ENCODE data around the gene TAAR2. TPM values are rescaled to one million over a fixed set of nuclear protein-coding genes. Genes with fewer than 3 reads are reported as not detected.
"Not testable (repeated sequence)": the region's sequence is repeated elsewhere in the genome, so short reads cannot be mapped to it uniquely, and the experiment has no call there.

Gene TAAR2
- total and polyA plus RNA-seq, 2 experiments from 2014 or later = not detected

DNA sequence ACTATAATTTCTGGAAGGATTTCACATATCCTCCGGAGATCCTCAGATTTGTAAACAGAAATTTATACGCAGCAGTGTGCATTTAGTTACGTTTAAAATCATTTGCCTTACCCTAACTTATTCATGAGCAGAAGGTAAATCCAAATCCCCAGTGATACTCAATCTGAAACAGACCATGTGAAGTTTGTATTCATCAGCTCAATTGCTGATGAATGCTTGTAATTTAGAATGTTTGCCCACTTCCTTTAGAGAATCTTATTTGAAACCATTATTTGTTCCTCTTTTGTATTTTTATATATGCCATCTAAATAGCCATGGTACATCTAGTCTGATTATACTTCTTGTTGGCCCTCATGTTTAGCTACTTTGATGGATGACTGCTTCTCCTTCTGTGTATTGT lies 19.5 kb upstream of the TAAR2 start:
- H3F3A ChIP-seq (ENCODE audit: insufficient read depth) = no peaks in the 10 kb centered on the region

DNA sequence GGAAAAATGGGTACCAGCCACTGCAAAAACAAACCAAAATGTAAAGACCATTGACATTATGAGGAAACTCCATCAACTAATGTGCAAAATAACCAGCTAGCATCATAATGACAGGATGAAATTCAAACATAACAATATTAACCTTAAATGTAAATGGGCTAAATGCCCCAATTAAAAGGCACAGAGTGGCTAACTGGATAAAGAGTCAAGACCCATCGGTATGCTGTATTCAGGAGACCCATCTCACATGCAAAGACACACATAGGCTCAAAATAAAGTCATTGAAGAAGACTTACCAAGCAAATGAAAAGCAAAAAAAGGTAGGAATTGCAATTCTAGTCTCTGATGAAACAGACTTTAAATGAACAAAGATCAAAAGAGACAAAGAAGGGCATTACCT lies 13.1 kb upstream of the TAAR2 start:
- DNase-seq; H3K9ac ChIP-seq; H3K9me3 ChIP-seq (ENCODE audit: low read depth); H3K36me3 ChIP-seq (ENCODE audit: low read depth); H3K79me2 ChIP-seq (ENCODE audit: insufficient read depth); H3K4me3 ChIP-seq; H2AFZ ChIP-seq; H3F3A ChIP-seq (ENCODE audit: insufficient read depth); H3K4me1 ChIP-seq (ENCODE audit: insufficient read depth); H3K27ac ChIP-seq; H3K9me2 ChIP-seq (ENCODE audit: insufficient read depth); H3K4me2 ChIP-seq (ENCODE audit: unreplicated experiment); H4K20me1 ChIP-seq (ENCODE audit: insufficient read depth); in situ Hi-C loops (cut with MboI): not testable (repeated sequence)
- WGBS, 2 experiments (ENCODE audit: low coverage in 1 of 2, low lambda C conversion rate in 2 of 2, missing lambda C conversion rate in 2 of 2) = 28 to 33% methylated on average over 1 of the region's 1 CpG
- peaks cover 18% of the 10 kb centered on the region for H3K27me3 ChIP-seq (replicated peaks; ENCODE audit: insufficient read depth)

More for the DNA sequence above, 19.5 kb upstream of the TAAR2 start:
- no peaks in the 10 kb centered on the region for H3K4me1 ChIP-seq (ENCODE audit: insufficient read depth)
- no peak overlapping the region for H3K27ac ChIP-seq
- 43 to 47% methylated on average over 3 of the region's 3 CpGs for WGBS, 2 experiments (ENCODE audit: low coverage in 1 of 2, low lambda C conversion rate in 2 of 2, missing lambda C conversion rate in 2 of 2)
- no peaks in the 10 kb centered on the region for H3K79me2 ChIP-seq (ENCODE audit: insufficient read depth)
- no peak for TF ChIP-seq EZH2 (IDR thresholded peaks at IDR 0.05; ENCODE audit: insufficient read depth, poor library complexity, severe bottlenecking)
- TF ChIP-seq EZH2phosphoT487 (IDR thresholded peaks at IDR 0.05; ENCODE audit: insufficient read depth, low read depth) = no peak
- H4K20me1 ChIP-seq (ENCODE audit: insufficient read depth) = no peaks in the 10 kb centered on the region
- no peak overlapping the region for H3K4me2 ChIP-seq (ENCODE audit: unreplicated experiment)
- H3K36me3 ChIP-seq (ENCODE audit: low read depth) = no peaks in the 10 kb centered on the region
- no peak overlapping the region for H3K4me3 ChIP-seq
- no peaks in the 10 kb centered on the region for H3K9me2 ChIP-seq (ENCODE audit: insufficient read depth)
- no peak overlapping the region for H3K9ac ChIP-seq
- in situ Hi-C loops (cut with MboI) = no loop called here
- peaks cover 13% of the 10 kb centered on the region for H3K27me3 ChIP-seq (replicated peaks; ENCODE audit: insufficient read depth)
- no peak for DNase-seq
- no peak overlapping the region for H2AFZ ChIP-seq
- H3K9me3 ChIP-seq (ENCODE audit: low read depth) = no peaks in the 10 kb centered on the region

DNA sequence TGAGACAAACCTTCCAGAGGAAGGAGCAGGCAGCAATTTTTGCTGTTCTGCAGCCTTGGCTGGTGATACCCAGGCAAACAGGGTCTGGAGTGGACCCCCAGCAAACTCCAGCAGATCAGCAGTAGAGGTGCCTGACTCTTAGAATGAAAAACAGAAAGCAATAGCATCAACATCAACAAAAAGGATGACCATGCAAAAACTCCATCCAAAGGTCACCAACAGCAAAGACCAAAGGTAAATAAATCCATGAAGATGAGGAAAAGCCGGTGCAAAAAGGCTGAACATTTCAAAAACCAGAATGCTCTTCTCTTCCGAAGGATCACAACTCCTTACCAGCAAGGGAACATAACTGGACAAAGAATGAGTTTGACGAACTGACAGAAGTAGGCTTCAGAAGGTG lies 11.8 kb upstream of the TAAR2 start:
- H3K9me2 ChIP-seq (ENCODE audit: insufficient read depth); DNase-seq; H3F3A ChIP-seq (ENCODE audit: insufficient read depth); H2AFZ ChIP-seq; H3K36me3 ChIP-seq (ENCODE audit: low read depth); H3K79me2 ChIP-seq (ENCODE audit: insufficient read depth); H3K4me1 ChIP-seq (ENCODE audit: insufficient read depth); H3K4me3 ChIP-seq; H3K9ac ChIP-seq; in situ Hi-C loops (cut with MboI); H3K4me2 ChIP-seq (ENCODE audit: unreplicated experiment); H4K20me1 ChIP-seq (ENCODE audit: insufficient read depth); H3K27ac ChIP-seq; H3K9me3 ChIP-seq (ENCODE audit: low read depth): not testable (repeated sequence)
- 45 to 52% methylated on average over 3 of the region's 3 CpGs for WGBS, 2 experiments (ENCODE audit: low coverage in 1 of 2, low lambda C conversion rate in 2 of 2, missing lambda C conversion rate in 2 of 2)
- H3K27me3 ChIP-seq (replicated peaks; ENCODE audit: insufficient read depth) = peaks cover 28% of the 10 kb centered on the region; the same call in 1 of the 2 replicates

DNA sequence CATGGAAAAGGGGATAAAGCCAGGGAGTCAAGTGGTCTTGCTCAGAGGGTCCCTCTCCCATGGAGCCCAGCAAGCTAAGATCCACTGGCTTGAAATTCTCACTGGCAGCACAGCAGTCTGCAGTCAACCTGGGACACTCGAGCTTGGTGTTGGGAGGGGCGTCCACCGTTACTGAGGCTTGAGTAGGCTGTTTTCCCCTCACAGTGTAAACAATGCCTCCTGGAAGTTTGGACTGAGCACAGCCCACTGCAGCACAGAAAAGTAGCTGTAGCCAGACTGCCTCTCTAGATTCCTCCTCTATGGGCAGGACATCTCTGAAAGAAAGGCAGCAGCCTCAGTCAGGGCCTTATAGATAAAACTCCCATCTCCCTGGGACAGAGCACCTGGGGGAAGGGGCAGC lies 11.2 kb upstream of the TAAR2 start:
- in situ Hi-C loops (cut with MboI); H2AFZ ChIP-seq; DNase-seq; H3K36me3 ChIP-seq (ENCODE audit: low read depth); H3K9ac ChIP-seq; H3F3A ChIP-seq (ENCODE audit: insufficient read depth); H3K9me2 ChIP-seq (ENCODE audit: insufficient read depth); H3K4me3 ChIP-seq; H3K4me1 ChIP-seq (ENCODE audit: insufficient read depth); H3K79me2 ChIP-seq (ENCODE audit: insufficient read depth); H4K20me1 ChIP-seq (ENCODE audit: insufficient read depth); H3K4me2 ChIP-seq (ENCODE audit: unreplicated experiment); H3K9me3 ChIP-seq (ENCODE audit: low read depth); H3K27ac ChIP-seq: not testable (repeated sequence)
- H3K27me3 ChIP-seq (replicated peaks; ENCODE audit: insufficient read depth) = peaks cover 34% of the 10 kb centered on the region; the same call in 1 of the 2 replicates
- 0 to 19% methylated on average over 3 of the region's 3 CpGs for WGBS, 2 experiments (ENCODE audit: low coverage in 1 of 2, low lambda C conversion rate in 2 of 2, missing lambda C conversion rate in 2 of 2)

DNA sequence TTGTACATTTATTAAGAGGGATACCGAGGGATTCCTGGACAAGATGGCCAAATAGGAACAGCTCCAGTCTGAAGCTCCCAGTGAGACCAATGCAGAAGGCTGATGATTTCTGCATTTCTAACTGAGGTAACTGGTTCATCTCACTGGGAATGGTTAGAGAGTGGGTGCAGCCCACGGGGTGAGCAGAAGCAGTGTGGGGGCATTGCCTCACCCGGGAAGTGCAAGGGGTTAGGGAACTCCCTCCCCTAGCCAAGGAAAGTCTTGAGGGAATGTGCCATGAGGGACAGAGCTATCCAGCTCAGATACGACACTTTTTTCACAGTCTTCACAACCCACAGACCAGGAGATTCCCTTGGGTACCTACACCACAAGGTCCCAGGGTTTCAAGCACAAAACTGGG lies 10.7 kb upstream of the TAAR2 start:
- H2AFZ ChIP-seq = no peak overlapping the region
- H3K27me3 ChIP-seq (replicated peaks; ENCODE audit: insufficient read depth) = peaks cover 34% of the 10 kb centered on the region; the same call in 1 of the 2 replicates
- H3K27ac ChIP-seq = no peak overlapping the region
- no peak for DNase-seq
- H3K4me1 ChIP-seq (ENCODE audit: insufficient read depth) = no peaks in the 10 kb centered on the region
- no peaks in the 10 kb centered on the region for H3K9me3 ChIP-seq (ENCODE audit: low read depth)
- no peak overlapping the region for H3K4me2 ChIP-seq (ENCODE audit: unreplicated experiment)
- in situ Hi-C loops (cut with MboI) = no loop called here
- no peaks in the 10 kb centered on the region for H3F3A ChIP-seq (ENCODE audit: insufficient read depth)
- no peaks in the 10 kb centered on the region for H3K79me2 ChIP-seq (ENCODE audit: insufficient read depth)
- H3K4me3 ChIP-seq = no peak overlapping the region
- no peaks in the 10 kb centered on the region for H3K9me2 ChIP-seq (ENCODE audit: insufficient read depth)
- H4K20me1 ChIP-seq (ENCODE audit: insufficient read depth) = no peaks in the 10 kb centered on the region
- H3K9ac ChIP-seq = no peak overlapping the region
- H3K36me3 ChIP-seq (ENCODE audit: low read depth) = no peaks in the 10 kb centered on the region
- TF ChIP-seq EZH2phosphoT487 (IDR thresholded peaks at IDR 0.05; ENCODE audit: insufficient read depth, low read depth) (no peak), EZH2 (IDR thresholded peaks at IDR 0.05; ENCODE audit: insufficient read depth, poor library complexity, severe bottlenecking) (no peak)
- WGBS, 2 experiments (ENCODE audit: low coverage in 1 of 2, low lambda C conversion rate in 2 of 2, missing lambda C conversion rate in 2 of 2) = 50% methylated on average over 4 of the region's 4 CpGs

Data from GM23248 (cell line).